ENCODE results near the gene TRIM9.

GRCh38 chr14:50979941-50980850 lies 114.7 kb downstream of the TRIM9 start:
- TF ChIP-seq, protein P1, sequence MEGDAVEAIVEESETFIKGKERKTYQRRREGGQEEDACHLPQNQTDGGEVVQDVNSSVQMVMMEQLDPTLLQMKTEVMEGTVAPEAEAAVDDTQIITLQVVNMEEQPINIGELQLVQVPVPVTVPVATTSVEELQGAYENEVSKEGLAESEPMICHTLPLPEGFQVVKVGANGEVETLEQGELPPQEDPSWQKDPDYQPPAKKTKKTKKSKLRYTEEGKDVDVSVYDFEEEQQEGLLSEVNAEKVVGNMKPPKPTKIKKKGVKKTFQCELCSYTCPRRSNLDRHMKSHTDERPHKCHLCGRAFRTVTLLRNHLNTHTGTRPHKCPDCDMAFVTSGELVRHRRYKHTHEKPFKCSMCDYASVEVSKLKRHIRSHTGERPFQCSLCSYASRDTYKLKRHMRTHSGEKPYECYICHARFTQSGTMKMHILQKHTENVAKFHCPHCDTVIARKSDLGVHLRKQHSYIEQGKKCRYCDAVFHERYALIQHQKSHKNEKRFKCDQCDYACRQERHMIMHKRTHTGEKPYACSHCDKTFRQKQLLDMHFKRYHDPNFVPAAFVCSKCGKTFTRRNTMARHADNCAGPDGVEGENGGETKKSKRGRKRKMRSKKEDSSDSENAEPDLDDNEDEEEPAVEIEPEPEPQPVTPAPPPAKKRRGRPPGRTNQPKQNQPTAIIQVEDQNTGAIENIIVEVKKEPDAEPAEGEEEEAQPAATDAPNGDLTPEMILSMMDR (conservative IDR thresholded peaks at IDR 0.05) = no peak
- TF ChIP-seq ZFX (IDR thresholded peaks at IDR 0.05) = no peak
